MG63 (cell line): Measurements from ENCODE around the gene MTHFD2L. TPM values are rescaled to one million over a fixed set of nuclear protein-coding genes. Genes with fewer than 3 reads are reported as not detected.

Experiments used
- DNase-seq: peaks from one replicate; pipeline ENCODE4 v3.0.0-alpha.2; 2020
- H3K27me3 ChIP-seq: fragments of 250-450 bp; sonication (Bioruptor Pico); 2 replicates; pipeline ENCODE4 v1.5.1; 2020; ENCODE audit warnings: mild to moderate bottlenecking, moderate library complexity
- H3K36me3 ChIP-seq: fragments of 250-450 bp; sonication (Bioruptor Pico); 2 replicates; pipeline ENCODE4 v1.5.1; 2020; ENCODE audit warnings: mild to moderate bottlenecking, moderate library complexity
- H3K4me3 ChIP-seq: fragments of 250-450 bp; sonication (Bioruptor Pico); 2 replicates; pipeline ENCODE4 v1.5.1; 2020; ENCODE audit warnings: mild to moderate bottlenecking, moderate library complexity
- H3K9me3 ChIP-seq: fragments of 250-450 bp; sonication (Bioruptor Pico); 2 replicates; pipeline ENCODE4 v1.5.1; 2020; ENCODE audit warnings: mild to moderate bottlenecking, moderate library complexity
- total RNA-seq: library from RNA; depleted of rRNA; stranded (reverse); fragments of >200 nt; shearing (Covaris generic); gene quantifications from 2 replicates; pipeline ENCODE4 v1.2.3, GENCODE V29; 2014; ENCODE audit warnings: low replicate concordance

Gene MTHFD2L
- total RNA-seq, 1 experiment from 2014 or later = 6.7 TPM

DNA sequence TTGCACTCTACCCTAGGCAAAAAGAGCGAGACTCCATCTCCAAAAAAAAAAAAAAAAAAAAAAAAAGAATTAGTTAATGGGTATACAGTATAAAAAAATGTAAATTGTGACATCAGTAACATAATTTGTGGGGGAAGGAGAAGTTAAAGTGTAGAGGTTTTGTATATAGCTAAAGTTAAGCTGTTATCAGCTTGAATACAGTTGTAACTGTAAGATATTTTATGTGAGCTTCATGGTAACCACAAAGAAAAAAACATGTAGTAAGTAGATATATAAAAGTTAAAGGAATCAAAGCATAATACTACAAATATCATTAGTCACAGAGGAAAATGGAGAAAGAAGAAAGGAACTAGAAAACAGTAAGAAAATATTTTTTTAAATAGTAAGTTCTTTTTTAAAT lies 97.2 kb downstream of the MTHFD2L start:
- DNase-seq = no peak
- H3K9me3 ChIP-seq = peaks cover 2% of the 10 kb centered on the region; the same call in 1 of the 2 replicates
- H3K27me3 ChIP-seq = no peaks in the 10 kb centered on the region
- no peak overlapping the region for H3K4me3 ChIP-seq
- H3K36me3 ChIP-seq = no peaks in the 10 kb centered on the region

DNA sequence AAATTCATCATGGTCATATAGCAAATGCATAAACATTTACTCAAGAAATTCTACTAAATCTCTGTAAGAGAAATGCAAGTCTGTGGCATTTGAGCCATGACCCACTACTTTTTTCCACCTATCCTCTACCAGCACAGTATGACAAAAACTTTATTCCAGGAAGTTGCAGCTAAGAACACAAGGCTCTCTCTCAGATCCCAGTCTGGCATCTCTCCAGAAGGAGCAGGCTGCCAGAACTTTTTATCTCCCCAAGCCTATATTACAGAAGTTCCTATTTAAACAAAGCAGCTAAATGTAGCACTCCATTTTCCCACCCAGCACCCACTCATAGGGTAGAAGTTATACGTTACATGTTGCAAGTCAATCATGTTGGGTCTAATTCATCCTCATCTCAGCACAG lies 101.0 kb downstream of the MTHFD2L start:
- Histone ChIP-seq H3K4me3 (no peak overlapping the region), H3K27me3 (no peaks in the 10 kb centered on the region), H3K9me3 (no peaks in the 10 kb centered on the region), H3K36me3 (no peaks in the 10 kb centered on the region)
- DNase-seq = peak; percentile 8

DNA sequence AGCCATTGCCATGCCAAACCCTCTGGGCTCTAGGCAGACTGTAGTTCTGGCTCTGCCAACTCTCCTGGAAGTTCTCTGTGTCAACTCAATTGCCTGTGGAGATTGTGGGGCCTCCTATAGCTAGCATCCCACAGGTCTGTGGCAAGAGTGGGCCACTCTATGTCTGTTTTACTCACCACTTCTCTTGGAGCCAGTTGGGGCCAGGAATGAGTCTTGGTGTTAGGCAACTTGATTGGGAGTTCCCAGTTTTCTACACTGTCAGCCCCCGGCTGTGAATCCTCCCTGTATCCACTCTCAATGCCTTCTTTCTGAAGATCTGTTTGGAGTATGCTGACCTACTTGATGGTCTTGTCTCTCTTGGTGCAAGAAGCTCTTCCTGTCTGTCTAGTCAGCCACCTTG lies 102.1 kb downstream of the MTHFD2L start:
- Histone ChIP-seq H3K9me3 (no peaks in the 10 kb centered on the region), H3K36me3 (no peaks in the 10 kb centered on the region), H3K4me3 (no peak overlapping the region), H3K27me3 (no peaks in the 10 kb centered on the region)
- no peak for DNase-seq

DNA sequence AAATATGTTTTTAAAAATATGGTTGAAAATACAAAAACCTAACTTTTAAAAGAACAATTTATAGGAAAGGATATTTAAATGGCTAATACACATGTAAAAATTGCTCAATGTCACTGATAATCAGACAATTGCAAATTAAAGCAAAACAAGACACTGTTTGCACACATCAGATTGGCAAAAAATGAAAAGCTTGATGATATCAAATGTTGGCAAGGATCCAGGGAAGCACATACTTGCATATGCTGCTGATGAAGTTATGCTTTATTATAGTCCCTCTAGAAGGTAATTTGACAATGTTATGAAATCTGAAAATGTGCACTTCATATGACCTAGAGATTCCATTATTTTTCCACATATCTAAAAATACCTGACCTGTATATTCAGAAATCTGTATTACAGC lies 104.6 kb downstream of the MTHFD2L start:
- DNase-seq = no peak
- Histone ChIP-seq H3K27me3 (no peaks in the 10 kb centered on the region), H3K4me3 (no peak overlapping the region), H3K36me3 (no peaks in the 10 kb centered on the region), H3K9me3 (no peaks in the 10 kb centered on the region)

DNA sequence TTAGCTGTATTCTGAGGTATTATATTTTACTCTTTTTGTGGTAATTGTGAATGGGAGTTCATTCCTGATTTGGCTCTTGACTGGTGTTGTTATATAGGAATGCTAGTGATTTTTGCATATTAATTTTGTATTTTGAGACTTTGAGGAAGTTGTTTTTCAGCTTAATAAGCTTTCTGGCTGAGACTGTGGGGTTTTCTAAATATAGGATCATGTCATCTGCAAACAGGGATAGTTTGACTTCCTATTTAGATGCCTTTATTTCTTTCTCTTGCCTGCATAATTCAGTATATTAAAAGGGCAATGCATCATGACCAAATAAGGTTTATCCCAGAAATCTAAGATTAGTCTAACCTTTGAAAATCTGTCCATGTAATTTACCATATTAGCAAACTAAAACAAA lies 105.6 kb downstream of the MTHFD2L start:
- Histone ChIP-seq H3K27me3 (no peaks in the 10 kb centered on the region), H3K9me3 (no peaks in the 10 kb centered on the region), H3K4me3 (no peak overlapping the region), H3K36me3 (no peaks in the 10 kb centered on the region)
- no peak for DNase-seq

DNA sequence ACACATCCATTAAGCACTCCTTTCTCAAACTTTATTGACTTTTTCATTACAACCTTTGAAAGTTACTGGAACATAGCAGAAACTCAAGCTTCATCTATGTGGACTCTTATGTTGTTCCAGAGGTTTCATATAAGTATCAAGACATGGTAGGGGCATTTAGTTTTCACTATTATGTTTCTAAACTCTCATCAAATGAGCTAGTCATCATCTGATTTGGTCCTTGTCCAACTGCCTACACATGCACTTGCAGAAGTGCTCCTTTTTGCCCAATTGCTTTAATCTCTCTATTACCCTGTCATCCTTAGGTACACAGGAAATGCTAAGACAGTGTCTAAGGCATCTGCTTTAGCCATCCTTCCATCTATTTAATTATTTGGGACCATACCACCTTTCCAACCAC lies 108.2 kb downstream of the MTHFD2L start:
- Histone ChIP-seq H3K27me3 (no peaks in the 10 kb centered on the region), H3K9me3 (no peaks in the 10 kb centered on the region), H3K36me3 (no peaks in the 10 kb centered on the region), H3K4me3 (no peak overlapping the region)
- no peak for DNase-seq

DNA sequence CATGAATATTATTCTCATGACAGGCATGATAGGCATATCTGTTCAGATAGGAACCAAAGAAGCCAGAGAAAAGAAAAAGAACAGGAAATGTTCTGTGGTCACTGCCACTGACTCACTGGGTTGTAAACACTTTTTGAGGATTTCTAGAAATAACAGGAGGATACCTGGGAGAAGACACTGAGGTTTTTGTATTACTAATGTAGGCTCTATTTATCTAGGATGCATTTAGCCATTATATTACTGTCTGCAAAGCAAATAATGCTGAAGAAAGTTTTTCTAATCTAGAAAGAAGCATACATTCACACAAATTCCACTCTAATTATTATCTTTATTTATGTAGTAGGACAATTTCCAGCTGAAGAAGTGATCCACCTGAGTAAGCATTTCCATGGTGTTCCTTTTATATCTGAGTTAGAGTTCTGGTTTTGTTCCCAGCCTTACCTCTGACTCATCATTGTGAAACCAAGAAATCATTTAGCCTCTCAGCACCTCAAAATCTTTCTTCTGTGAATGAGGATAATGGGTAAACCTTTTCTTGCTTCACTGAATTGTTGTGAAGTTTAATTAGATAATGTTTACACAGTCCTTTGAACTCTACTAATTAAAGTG lies 110.2 kb downstream of the MTHFD2L start:
- no peaks in the 10 kb centered on the region for H3K27me3 ChIP-seq
- DNase-seq = no peak
- H3K36me3 ChIP-seq = no peaks in the 10 kb centered on the region
- no peak overlapping the region for H3K4me3 ChIP-seq
- H3K9me3 ChIP-seq = no peaks in the 10 kb centered on the region

DNA sequence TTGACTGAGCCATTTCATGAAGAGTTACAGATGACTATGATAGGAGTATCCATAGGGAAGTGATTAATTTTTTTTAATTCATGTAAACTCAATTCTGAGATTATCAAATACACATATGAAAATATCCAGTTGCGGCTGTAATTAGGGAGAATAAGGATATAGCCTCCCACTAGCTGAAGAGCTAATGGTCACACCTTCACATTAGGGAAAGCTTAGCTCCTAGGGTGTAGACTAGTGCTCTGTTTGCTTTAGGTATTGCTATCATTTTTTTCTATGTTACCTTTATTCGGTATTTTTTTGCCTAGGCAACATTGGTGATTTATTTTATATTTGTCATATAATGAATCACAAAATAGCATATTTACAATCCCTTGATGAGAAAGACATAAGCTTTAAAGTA lies 110.7 kb downstream of the MTHFD2L start:
- Histone ChIP-seq H3K27me3 (no peaks in the 10 kb centered on the region), H3K4me3 (no peak overlapping the region), H3K36me3 (no peaks in the 10 kb centered on the region), H3K9me3 (no peaks in the 10 kb centered on the region)
- DNase-seq = no peak

DNA sequence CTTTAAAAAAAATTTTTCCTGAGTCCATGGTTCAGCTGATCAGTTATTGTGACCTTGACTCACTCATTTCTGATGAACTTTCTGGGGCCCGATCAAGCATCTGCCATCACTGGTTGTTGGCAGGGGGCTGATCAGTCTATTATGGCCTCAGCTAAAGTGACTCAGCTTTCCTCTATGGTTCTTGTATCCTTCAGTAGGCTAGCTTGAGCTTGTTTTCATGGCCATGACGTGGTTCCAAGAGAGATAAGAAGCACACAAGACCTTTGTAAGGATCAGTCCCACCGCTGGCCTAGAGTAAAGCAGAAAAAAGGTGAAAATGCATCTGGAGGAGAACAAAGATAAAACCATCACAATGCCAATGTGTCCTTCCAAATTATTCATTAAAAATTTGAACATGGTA lies 120.6 kb downstream of the MTHFD2L start:
- Histone ChIP-seq H3K27me3 (no peaks in the 10 kb centered on the region), H3K9me3 (no peaks in the 10 kb centered on the region), H3K4me3 (no peak overlapping the region), H3K36me3 (no peaks in the 10 kb centered on the region)
- no peak for DNase-seq

DNA sequence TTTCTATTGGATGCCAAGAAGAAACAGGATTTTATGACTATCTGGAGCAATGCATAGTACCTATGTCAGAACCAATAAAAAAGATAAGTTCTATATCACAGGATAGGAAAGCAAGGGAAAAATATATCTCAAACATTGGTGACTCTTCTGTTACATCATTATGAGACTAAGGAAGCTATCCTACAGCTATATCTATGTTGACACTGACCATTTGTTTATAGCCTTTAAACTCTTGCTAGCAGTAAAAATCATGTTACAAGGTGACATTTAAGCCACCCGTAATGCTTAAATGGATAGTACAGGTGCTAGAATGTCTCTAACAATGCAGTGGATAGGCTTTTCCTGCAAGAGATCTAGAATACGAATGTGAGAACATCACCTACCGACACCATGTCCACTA lies 121.8 kb downstream of the MTHFD2L start:
- Histone ChIP-seq H3K27me3 (no peaks in the 10 kb centered on the region), H3K36me3 (no peaks in the 10 kb centered on the region), H3K9me3 (no peaks in the 10 kb centered on the region), H3K4me3 (no peak overlapping the region)
- DNase-seq = no peak

DNA sequence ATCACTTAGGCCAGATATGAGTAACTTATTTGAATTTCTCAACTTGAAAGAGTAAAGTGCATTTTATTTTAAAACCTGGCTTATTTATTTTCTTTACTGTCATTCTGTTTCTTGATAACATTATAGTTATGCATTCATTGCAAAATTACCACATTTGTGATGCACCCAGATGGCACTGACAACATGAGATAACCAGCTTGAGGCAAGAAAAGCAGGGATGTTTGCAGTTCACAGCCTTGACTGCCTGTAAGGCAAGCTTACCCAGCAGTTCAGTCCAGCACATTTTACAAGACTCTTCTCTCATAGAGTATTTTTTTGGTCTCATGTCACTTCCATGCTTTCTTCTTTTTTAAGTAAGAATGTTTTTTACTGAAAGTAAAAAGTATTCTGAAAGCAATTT lies 125.0 kb downstream of the MTHFD2L start:
- Histone ChIP-seq H3K9me3 (no peaks in the 10 kb centered on the region), H3K4me3 (no peak overlapping the region), H3K27me3 (no peaks in the 10 kb centered on the region), H3K36me3 (no peaks in the 10 kb centered on the region)
- no peak for DNase-seq

DNA sequence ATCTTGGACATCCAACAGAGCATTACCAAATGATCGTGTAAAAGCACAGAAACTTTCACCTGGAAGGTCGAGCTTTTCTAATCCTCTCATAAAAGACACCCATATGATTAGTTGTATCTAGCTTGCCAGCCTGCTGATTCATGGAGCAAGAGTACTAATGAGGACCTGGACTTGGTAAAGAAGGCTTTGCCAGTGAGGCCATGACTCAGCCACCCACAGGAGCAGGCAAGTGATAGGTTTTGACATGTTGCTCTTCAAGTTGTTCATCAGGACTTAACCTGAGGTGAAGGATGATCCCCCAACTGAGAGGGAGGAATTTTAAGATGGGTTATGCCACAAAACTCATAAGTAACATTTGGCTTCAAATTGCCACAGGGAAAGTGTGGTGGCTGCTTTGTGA lies 125.7 kb downstream of the MTHFD2L start:
- Histone ChIP-seq H3K27me3 (no peaks in the 10 kb centered on the region), H3K36me3 (no peaks in the 10 kb centered on the region), H3K9me3 (no peaks in the 10 kb centered on the region), H3K4me3 (no peak overlapping the region)
- peak; percentile 88 for DNase-seq

DNA sequence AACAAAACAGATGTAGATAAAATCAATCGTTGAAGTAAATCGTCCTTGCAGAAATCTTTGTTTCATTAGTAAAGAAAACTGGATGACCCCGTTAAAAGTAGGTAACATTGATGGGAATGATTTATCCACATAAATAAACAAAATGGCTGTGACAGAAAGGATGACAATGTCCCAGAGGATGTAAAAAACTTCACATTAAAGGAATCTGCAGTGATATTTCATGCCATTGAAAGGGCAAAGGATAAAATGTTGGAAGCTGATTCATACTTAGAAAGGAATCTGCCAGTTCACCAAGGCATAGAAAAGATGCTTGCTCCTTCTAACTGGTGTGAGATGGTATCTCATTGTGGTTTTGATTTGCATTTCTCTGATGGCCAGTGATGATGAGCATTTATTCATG lies 126.1 kb downstream of the MTHFD2L start:
- DNase-seq = no peak
- Histone ChIP-seq H3K36me3 (no peaks in the 10 kb centered on the region), H3K9me3 (no peaks in the 10 kb centered on the region), H3K4me3 (no peak overlapping the region), H3K27me3 (no peaks in the 10 kb centered on the region)

DNA sequence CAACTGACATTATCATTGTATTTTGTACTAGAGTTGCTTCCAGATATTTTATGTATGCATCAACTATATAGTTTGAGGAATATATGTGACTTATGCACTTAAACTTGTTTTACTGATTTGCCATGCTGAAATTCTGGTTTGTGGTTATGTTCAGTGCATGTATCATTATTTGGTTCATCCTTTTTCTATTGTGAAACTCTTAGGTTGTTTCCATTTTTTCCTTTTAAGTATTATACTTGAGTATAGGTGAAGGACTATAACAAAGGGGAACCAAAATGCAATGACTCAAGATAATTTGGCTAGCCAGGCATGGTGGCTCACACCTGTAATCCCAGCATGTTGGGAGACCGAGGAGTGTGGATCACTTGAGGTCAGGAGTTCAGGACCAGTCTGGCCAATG lies 129.2 kb downstream of the MTHFD2L start:
- no peak for DNase-seq
- H3K27me3 ChIP-seq = no peaks in the 10 kb centered on the region
- no peaks in the 10 kb centered on the region for H3K36me3 ChIP-seq
- H3K9me3 ChIP-seq = no peaks in the 10 kb centered on the region
- H3K4me3 ChIP-seq = no peak overlapping the region

DNA sequence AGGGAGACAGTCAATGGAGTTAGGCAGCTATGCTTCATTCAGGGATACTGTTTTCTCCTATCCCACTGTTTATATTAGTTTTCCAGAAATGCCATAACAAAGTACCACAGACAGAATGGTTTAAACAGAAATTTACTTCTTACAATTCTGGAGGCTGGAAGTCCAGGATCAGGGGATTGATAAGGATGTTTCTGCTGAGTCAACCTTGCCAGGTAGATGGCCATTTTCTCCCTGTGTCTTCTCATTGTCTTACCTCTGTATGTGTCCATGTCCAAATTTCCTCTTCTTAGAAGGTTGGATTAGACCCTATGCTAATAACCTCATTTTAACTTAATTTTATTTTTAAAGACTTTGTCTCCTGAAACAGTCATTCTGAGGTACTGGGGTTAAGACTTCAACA lies 129.9 kb downstream of the MTHFD2L start:
- no peaks in the 10 kb centered on the region for H3K9me3 ChIP-seq
- H3K4me3 ChIP-seq = no peak overlapping the region
- DNase-seq = no peak
- no peaks in the 10 kb centered on the region for H3K27me3 ChIP-seq
- no peaks in the 10 kb centered on the region for H3K36me3 ChIP-seq

DNA sequence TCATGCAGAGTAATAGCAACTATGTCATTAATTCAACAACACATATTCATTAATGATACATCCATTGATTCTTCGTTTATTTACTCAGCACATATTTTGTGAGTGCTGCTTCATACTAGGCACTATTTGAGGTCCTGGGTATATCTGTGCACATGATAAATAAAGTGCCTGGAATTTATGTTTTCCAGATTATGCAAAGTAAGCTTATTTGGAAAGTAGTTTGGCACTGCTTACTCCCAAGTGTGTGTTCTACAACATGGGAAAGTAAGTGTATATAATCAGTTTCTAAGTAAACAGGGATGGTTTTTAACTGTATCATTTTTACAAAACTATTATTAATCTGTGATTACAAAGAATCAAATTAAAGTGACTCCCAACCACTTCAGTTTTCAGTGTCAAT lies 133.6 kb downstream of the MTHFD2L start:
- no peaks in the 10 kb centered on the region for H3K36me3 ChIP-seq
- no peaks in the 10 kb centered on the region for H3K27me3 ChIP-seq
- no peaks in the 10 kb centered on the region for H3K9me3 ChIP-seq
- no peak overlapping the region for H3K4me3 ChIP-seq
- no peak for DNase-seq

DNA sequence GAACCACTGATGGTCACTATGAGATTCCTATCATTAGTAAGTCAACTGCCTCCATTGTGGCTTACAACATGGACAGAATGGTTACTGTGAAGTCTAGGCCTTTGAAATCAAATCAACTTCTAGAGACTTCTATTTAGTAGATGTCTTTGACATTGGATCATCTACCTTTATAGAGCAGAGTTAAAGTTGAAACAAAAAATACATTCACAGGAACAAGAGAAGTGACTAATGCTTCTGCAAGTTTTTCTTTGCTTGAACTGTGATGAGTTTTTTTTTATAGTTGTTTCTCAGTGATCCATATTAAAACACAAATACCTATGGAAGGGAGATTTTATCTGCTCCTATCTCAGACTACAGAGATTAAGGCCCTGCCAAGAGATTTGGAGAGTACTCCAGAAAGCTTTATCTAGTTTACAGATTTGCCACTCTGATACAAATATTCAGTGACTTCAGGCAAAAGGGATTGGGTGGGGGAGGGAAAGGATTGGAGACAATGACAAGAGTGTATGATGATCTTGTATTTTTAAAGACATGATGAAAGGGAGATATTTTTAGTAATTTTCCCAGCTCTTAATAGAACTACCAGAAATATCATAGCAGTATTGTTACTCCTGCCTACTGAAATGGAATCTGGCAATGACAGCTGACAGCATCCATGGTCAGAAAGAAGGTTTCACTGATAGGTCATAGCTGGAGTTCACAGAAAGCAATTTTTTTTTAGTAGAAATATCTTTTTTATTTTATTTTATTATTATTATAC lies 134.4 kb downstream of the MTHFD2L start:
- Histone ChIP-seq H3K4me3 (no peak overlapping the region), H3K27me3 (no peaks in the 10 kb centered on the region), H3K36me3 (no peaks in the 10 kb centered on the region), H3K9me3 (no peaks in the 10 kb centered on the region)
- no peak for DNase-seq

DNA sequence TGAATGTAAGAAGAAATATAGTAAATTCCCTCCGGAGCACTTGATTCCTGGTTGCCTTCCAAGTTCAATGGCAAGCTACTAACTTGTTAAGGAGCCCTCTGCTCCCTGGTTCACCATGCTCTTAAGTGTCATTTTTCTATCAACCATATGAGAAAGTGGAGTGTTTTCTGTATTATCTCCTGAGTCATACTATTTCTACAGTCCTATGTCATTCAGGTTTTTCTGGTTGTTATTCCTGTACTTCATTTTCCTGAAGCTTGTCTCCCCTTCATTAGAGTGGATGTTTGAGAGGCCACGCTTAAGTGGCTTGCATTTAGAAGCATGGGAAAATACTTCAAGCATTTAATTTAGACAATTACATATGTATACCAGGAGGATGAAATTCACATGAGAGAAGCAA lies 135.6 kb downstream of the MTHFD2L start:
- DNase-seq = no peak
- Histone ChIP-seq H3K36me3 (no peaks in the 10 kb centered on the region), H3K27me3 (no peaks in the 10 kb centered on the region), H3K4me3 (no peak overlapping the region), H3K9me3 (no peaks in the 10 kb centered on the region)
